Head of caudate nucleus (tissue), 42 donors: Measurements from ENCODE around the gene GJC3.
"Not testable (repeated sequence)": the region's sequence is repeated elsewhere in the genome, so short reads cannot be mapped to it uniquely, and the experiment has no call there.

Experiments used
- DNase-seq, 42 donors: peaks; one replicate each; pipeline versions ENCODE4 v3.0.0 to v3.0.0-alpha.2; 2020 to 2021; ENCODE audit warnings: mixed read lengths in 7 of 42
- intact Hi-C: fragments of 100-400 bp; cut with DNase I; formaldehyde crosslinking; loops from one replicate; pipeline ENCODE4 v1.15.0; 2022

The GJC3 gene

DNA sequence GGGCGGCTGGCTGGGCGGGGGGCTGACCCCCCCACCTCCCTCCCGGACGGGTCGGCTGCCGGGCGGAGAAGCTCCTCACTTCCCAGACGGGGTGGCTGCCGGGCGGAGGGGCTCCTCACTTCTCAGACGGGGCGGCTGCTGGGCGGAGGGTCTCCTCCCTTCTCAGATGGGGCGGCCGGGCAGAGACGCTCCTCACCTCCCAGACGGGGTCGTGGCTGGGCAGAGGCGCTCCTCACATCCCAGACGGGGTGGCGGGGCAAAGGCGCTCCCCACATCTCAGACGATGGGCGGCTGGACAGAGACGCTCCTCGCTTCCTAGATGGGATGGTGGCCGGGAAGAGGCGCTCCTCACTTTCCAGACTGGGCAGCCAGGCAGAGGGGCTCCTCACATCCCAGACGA, 41.1 kb downstream of the GJC3 start:
- intact Hi-C loops, DNase-seq: not testable (repeated sequence)

DNA sequence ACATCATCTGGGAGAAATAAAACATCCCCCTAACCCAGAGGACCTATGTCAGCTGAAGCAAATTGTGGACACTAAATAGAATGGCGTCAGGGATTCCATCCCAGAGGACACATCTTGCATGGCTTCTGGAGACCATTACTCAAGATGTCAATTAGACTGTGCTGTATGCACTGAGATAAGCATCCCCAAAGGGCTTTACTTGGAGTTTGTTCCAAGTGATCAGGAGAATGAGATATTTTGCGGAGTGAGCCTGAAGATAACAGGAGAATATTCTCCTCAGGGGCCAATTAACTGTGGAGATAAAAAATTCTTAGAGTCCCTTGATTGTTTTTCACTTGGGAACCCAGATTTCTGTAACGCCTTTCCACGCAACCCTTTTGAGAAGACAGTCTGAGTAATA, 48.0 kb downstream of the GJC3 start:
- intact Hi-C loops: no loop called here
- no peak for DNase-seq

DNA sequence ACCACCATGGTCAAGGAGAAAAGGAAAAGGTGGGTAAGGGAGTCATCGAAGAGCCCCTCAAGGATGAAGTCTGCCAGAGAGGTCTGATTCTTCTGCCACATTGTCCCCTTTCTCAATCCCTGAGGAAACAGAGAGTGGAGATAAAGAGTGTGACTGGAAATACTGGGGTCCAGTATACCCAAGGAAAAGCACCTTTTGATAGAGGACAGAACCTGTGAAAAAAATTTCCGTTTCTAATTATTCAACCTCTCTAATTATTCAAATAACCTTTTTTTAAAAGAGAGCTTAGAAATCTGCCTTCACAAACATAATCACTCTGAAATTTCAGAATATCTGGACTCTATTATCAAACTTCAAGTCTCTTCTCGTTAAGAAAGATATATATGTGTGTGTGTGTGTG, 52.5 kb downstream of the GJC3 start, which contains the start of gene OR2AE1:
OR2AE1 (minus strand) TSS at position 101 of the 400 bp plus-strand sequence; CDS start at position 101, 0 bp downstream.
- DNase-seq: no peak

DNA sequence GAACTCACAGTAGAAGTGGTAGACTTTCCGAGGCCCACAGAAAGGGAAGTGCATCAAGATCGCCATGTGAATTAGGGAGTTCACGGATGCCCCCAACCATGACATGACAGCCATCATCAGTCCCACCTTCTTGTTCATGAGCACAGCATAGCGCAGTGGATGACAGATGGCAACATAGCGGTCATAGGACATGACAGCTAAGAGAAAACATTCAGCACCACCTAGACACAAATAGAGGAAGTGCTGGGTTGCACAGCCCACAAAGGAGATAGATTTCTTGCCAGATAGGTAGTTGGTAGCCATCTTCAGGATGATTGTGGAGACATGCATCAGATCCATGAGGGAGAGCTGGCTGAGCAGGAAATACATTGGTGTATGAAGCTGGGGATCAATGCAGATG, 52.9 kb downstream of the GJC3 start:
- no peak for DNase-seq
- intact Hi-C loops: no loop called here

More for the DNA sequence above, 52.5 kb downstream of the GJC3 start, which contains the start of gene OR2AE1:
- intact Hi-C loops: no loop called here
